Measurements from ENCODE around the gene TCEANC.

- TF ChIP-seq CTCF (IDR thresholded peaks at IDR 0.05) (no peak), POLR2A (IDR thresholded peaks at IDR 0.05) (no peak)
Measured at GRCh38 chrX:13702111-13702789, 49.3 kb downstream of the TCEANC start.
